MM.1S (cell line): ENCODE measurements around the gene SLC19A3.

Source experiments
- DNase-seq: peaks from one replicate; pipeline ENCODE4 v3.0.0-alpha.2; 2015
- H2AFZ ChIP-seq: fragments of 300-600 bp; sonication (generic); 2 replicates; pipeline ENCODE4 v1.6.0; 2016; ENCODE audit warnings: antibody characterized with exemption, low read length
- H3F3A ChIP-seq: fragments of 300-600 bp; sonication (generic); 2 replicates; pipeline ENCODE4 v1.6.1; 2016; ENCODE audit warnings: mild to moderate bottlenecking, antibody characterized with exemption, low read length, moderate library complexity, mixed read lengths; ENCODE audit not compliant: insufficient read depth
- H3K27ac ChIP-seq: fragments of 300-600 bp; sonication (generic); 2 replicates; pipeline ENCODE4 v1.5.1; 2016; ENCODE audit warnings: mild to moderate bottlenecking, low read length
- H3K27me3 ChIP-seq: fragments of 300-600 bp; sonication (generic); replicated peaks from 2 replicates; pipeline ENCODE4 v1.6.0; 2016; ENCODE audit warnings: low read length; ENCODE audit not compliant: insufficient read depth
- H3K36me3 ChIP-seq: fragments of 300-600 bp; sonication (generic); replicated peaks from 2 replicates; pipeline ENCODE4 v1.6.1; 2016; ENCODE audit warnings: mild to moderate bottlenecking, low read length, mixed read lengths; ENCODE audit not compliant: insufficient read depth
- H3K4me1 ChIP-seq: fragments of 300-600 bp; sonication (generic); 2 replicates; pipeline ENCODE4 v1.6.1; 2016; ENCODE audit warnings: low read length, mixed read lengths
- H3K4me2 ChIP-seq: fragments of 300-600 bp; sonication (generic); 2 replicates; pipeline ENCODE4 v1.6.0; 2016; ENCODE audit warnings: low read depth, low read length
- H3K4me3 ChIP-seq: fragments of 300-600 bp; sonication (generic); 2 replicates; pipeline ENCODE4 v1.5.1; 2016; ENCODE audit warnings: low read length, mixed read lengths
- H3K79me2 ChIP-seq: fragments of 300-600 bp; sonication (generic); 2 replicates; pipeline ENCODE4 v1.6.1; 2016; ENCODE audit warnings: mixed run types, low read length, mixed read lengths
- H3K9ac ChIP-seq: fragments of 300-600 bp; sonication (generic); 2 replicates; pipeline ENCODE4 v1.6.1; 2016; ENCODE audit warnings: low read length, mixed read lengths
- H3K9me2 ChIP-seq: fragments of 300-600 bp; sonication (generic); replicated peaks from 2 replicates; pipeline ENCODE4 v1.6.1; 2016; ENCODE audit warnings: mild to moderate bottlenecking, low read length, mixed read lengths; ENCODE audit not compliant: insufficient read depth
- H3K9me3 ChIP-seq: fragments of 300-600 bp; sonication (generic); replicated peaks from 2 replicates; pipeline ENCODE4 v1.6.1; 2016; ENCODE audit warnings: mild to moderate bottlenecking, low read length, mixed read lengths; ENCODE audit not compliant: insufficient read depth
- H4K20me1 ChIP-seq: fragments of 300-600 bp; sonication (generic); 2 replicates; pipeline ENCODE4 v1.6.1; 2016; ENCODE audit warnings: mild to moderate bottlenecking, low read length, moderate library complexity, mixed read lengths; ENCODE audit not compliant: insufficient read depth
- EZH2 ChIP-seq: fragments of 300-600 bp; sonication (generic); optimal IDR thresholded peaks from 2 replicates; pipeline ENCODE3; 2017; ENCODE audit warnings: low read depth, mild to moderate bottlenecking, antibody characterized with exemption, low read length, mixed read lengths
- EZH2phosphoT487 ChIP-seq: fragments of 300-600 bp; sonication (generic); IDR thresholded peaks from 2 replicates; pipeline ENCODE4 v1.6.1; 2018; ENCODE audit warnings: antibody characterized with exemption, low read length
- TF ChIP-seq, protein P1 (sequence below): fragments of 300-600 bp; sonication (generic); IDR thresholded peaks from 2 replicates; pipeline ENCODE4 v1.5.1; 2016; ENCODE audit warnings: antibody characterized with exemption, low read length, mixed read lengths

The SLC19A3 gene

GRCh38 chr2:227716501-227716900, 1.3 kb downstream of the SLC19A3 start:
- H3K79me2 ChIP-seq = no peaks in the 10 kb centered on the region
- no peaks in the 10 kb centered on the region for H3F3A ChIP-seq
- H3K27ac ChIP-seq = no peak overlapping the region
- no peaks in the 10 kb centered on the region for H3K4me1 ChIP-seq
- no peaks in the 10 kb centered on the region for H3K27me3 ChIP-seq
- H3K4me3 ChIP-seq = no peak overlapping the region
- no peak for DNase-seq
- H3K9me3 ChIP-seq = no peaks in the 10 kb centered on the region
- no peak overlapping the region for H3K4me2 ChIP-seq
- TF ChIP-seq EZH2 = no peak
- TF ChIP-seq EZH2phosphoT487 = no peak
- TF ChIP-seq, protein P1, sequence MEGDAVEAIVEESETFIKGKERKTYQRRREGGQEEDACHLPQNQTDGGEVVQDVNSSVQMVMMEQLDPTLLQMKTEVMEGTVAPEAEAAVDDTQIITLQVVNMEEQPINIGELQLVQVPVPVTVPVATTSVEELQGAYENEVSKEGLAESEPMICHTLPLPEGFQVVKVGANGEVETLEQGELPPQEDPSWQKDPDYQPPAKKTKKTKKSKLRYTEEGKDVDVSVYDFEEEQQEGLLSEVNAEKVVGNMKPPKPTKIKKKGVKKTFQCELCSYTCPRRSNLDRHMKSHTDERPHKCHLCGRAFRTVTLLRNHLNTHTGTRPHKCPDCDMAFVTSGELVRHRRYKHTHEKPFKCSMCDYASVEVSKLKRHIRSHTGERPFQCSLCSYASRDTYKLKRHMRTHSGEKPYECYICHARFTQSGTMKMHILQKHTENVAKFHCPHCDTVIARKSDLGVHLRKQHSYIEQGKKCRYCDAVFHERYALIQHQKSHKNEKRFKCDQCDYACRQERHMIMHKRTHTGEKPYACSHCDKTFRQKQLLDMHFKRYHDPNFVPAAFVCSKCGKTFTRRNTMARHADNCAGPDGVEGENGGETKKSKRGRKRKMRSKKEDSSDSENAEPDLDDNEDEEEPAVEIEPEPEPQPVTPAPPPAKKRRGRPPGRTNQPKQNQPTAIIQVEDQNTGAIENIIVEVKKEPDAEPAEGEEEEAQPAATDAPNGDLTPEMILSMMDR = no peak
- H3K9ac ChIP-seq = no peak overlapping the region
- H4K20me1 ChIP-seq = no peaks in the 10 kb centered on the region
- no peaks in the 10 kb centered on the region for H3K9me2 ChIP-seq
- no peak overlapping the region for H2AFZ ChIP-seq
- no peaks in the 10 kb centered on the region for H3K36me3 ChIP-seq

GRCh38 chr2:227713291-227713690, 4.5 kb downstream of the SLC19A3 start:
- DNase-seq = no peak
- H3K9ac ChIP-seq = no peak overlapping the region
- H3K27me3 ChIP-seq = no peaks in the 10 kb centered on the region
- TF ChIP-seq EZH2phosphoT487 = no peak
- no peak for TF ChIP-seq EZH2
- H3K9me2 ChIP-seq = no peaks in the 10 kb centered on the region
- H2AFZ ChIP-seq = no peak overlapping the region
- H3K9me3 ChIP-seq = no peaks in the 10 kb centered on the region
- no peak overlapping the region for H3K4me2 ChIP-seq
- no peaks in the 10 kb centered on the region for H3F3A ChIP-seq
- no peak overlapping the region for H3K4me3 ChIP-seq
- H3K4me1 ChIP-seq = no peaks in the 10 kb centered on the region
- H3K36me3 ChIP-seq = no peaks in the 10 kb centered on the region
- H3K27ac ChIP-seq = no peak overlapping the region
- no peaks in the 10 kb centered on the region for H4K20me1 ChIP-seq
- H3K79me2 ChIP-seq = no peaks in the 10 kb centered on the region

DNA sequence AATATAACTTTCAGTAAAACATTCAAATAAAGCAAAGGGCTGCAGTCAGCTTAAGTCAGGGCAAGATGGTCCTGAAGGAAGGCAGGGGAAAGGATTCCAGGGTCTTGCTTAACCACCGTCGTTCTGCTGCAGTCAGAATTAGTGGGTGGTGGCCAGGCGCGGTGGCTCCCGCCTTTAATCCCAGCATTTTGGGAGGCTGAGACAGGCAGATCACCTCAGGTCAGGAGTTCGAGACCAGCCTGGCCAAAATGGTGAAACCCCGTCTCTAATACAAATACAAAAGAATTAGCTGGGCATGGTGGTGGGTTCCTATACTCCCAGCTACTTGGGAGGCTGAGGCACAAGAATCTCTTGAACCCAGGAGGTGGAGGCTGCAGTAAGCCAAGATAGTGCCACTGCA, 6.8 kb downstream of the SLC19A3 start:
- TF ChIP-seq EZH2 (no peak), EZH2phosphoT487 (no peak)
- TF ChIP-seq, protein P1 = no peak
- no peak overlapping the region for H3K9ac ChIP-seq
- H3K4me1 ChIP-seq = no peaks in the 10 kb centered on the region
- H3K4me2 ChIP-seq = no peak overlapping the region
- no peaks in the 10 kb centered on the region for H3K36me3 ChIP-seq
- H3K79me2 ChIP-seq = no peaks in the 10 kb centered on the region
- no peak overlapping the region for H3K4me3 ChIP-seq
- no peaks in the 10 kb centered on the region for H3K9me2 ChIP-seq
- no peaks in the 10 kb centered on the region for H3F3A ChIP-seq
- no peaks in the 10 kb centered on the region for H3K9me3 ChIP-seq
- no peaks in the 10 kb centered on the region for H4K20me1 ChIP-seq
- H2AFZ ChIP-seq = no peak overlapping the region
- H3K27ac ChIP-seq = no peak overlapping the region
- DNase-seq = no peak
- H3K27me3 ChIP-seq = no peaks in the 10 kb centered on the region

- H3F3A ChIP-seq = no peaks in the 10 kb centered on the region
- no peaks in the 10 kb centered on the region for H3K27me3 ChIP-seq
- H3K36me3 ChIP-seq = no peaks in the 10 kb centered on the region
- no peak overlapping the region for H3K27ac ChIP-seq
- H3K9me3 ChIP-seq = no peaks in the 10 kb centered on the region
- H3K79me2 ChIP-seq = no peaks in the 10 kb centered on the region
- H2AFZ ChIP-seq = no peak overlapping the region
- H3K9me2 ChIP-seq = no peaks in the 10 kb centered on the region
- no peak for DNase-seq
- no peaks in the 10 kb centered on the region for H3K4me1 ChIP-seq
- TF ChIP-seq EZH2phosphoT487 (no peak), EZH2 (no peak)
- TF ChIP-seq, protein P1 = no peak
- no peaks in the 10 kb centered on the region for H4K20me1 ChIP-seq
- H3K4me2 ChIP-seq = no peak overlapping the region
- H3K9ac ChIP-seq = no peak overlapping the region
- no peak overlapping the region for H3K4me3 ChIP-seq
Measured at GRCh38 chr2:227707390-227707789, 10.4 kb downstream of the SLC19A3 start.
